HEK293T (cell line): ENCODE results near the gene DMD.

Source experiments
- FOXK2 ChIP-seq: fragments of 450-650 bp; IDR thresholded peaks from 2 replicates; pipeline ENCODE4 v1.6.1; 2016; ENCODE audit warnings: mild to moderate bottlenecking
- FOXM1 ChIP-seq: fragments of 450-650 bp; IDR thresholded peaks from 2 replicates; pipeline ENCODE4 v1.6.1; 2017; ENCODE audit warnings: mild to moderate bottlenecking, borderline replicate concordance
- HDGF ChIP-seq: fragments of 450-650 bp; IDR thresholded peaks from 2 replicates; pipeline ENCODE4 v1.6.1; 2017; ENCODE audit warnings: antibody characterized with exemption, borderline replicate concordance
- SP1 ChIP-seq: fragments of 450-650 bp; IDR thresholded peaks from 2 replicates; pipeline ENCODE4 v1.6.1; 2017
- SUZ12 ChIP-seq: fragments of 450-650 bp; IDR thresholded peaks from 2 replicates; pipeline ENCODE4 v1.6.1; 2016; ENCODE audit warnings: mild to moderate bottlenecking
- TARDBP ChIP-seq: fragments of 450-650 bp; IDR thresholded peaks from 2 replicates; pipeline ENCODE4 v1.6.1; 2016

DNA sequence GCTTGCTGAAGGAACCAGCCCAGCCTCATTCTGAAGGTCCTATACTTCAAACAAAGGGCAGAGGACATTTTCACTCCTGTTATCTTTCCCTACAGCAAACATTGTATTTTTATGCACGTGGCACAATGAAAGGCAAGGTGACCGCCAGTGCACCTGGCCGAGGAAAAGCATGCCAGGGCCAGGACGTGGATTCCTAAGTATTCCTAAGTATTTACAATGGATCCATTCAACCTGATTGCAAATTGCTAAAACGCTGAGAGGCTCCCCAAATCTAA, 2011.6 kb downstream of the DMD start:
- TF ChIP-seq HDGF (no peak), FOXM1 (no peak), TARDBP (no peak), SUZ12 (no peak), FOXK2 (no peak), SP1 (no peak)
